Calu3 (cell line): ENCODE results near the gene OR6K3. TPM values are rescaled to one million over a fixed set of nuclear protein-coding genes. Genes with fewer than 3 reads are reported as not detected.

Experiments used
- BruUV-seq: library from RNA; stranded (reverse); fragments of 400-500 nt; replicated peaks from 2 replicates; lab custom pipeline; 2021; lab: Mats Ljungman, UMichigan
- CTCF ChIA-PET: fragments of 300-600 bp; sonication (Branson Sonifier 250); formaldehyde crosslinking; loops from one replicate; lab custom pipeline; 2022; ENCODE audit warnings: antibody characterized with exemption; lab: Charles Lee
- DNase-seq: peaks from one replicate; pipeline ENCODE4 v3.0.0; 2022
- H3K27ac Mint-ChIP-seq: one replicate; pipeline ENCODE4 v1.8.0; 2022; ENCODE audit warnings: mixed read lengths; ENCODE audit not compliant: unreplicated experiment
- H3K27me3 Mint-ChIP-seq: one replicate; pipeline ENCODE4 v1.8.0; 2022; ENCODE audit warnings: mixed read lengths; ENCODE audit not compliant: unreplicated experiment
- H3K36me3 Mint-ChIP-seq: one replicate; pipeline ENCODE4 v1.8.0; 2022; ENCODE audit warnings: mild to moderate bottlenecking, moderate library complexity, mixed read lengths; ENCODE audit not compliant: insufficient read depth, unreplicated experiment
- H3K4me1 Mint-ChIP-seq: one replicate; pipeline ENCODE4 v1.8.0; 2022; ENCODE audit warnings: mild to moderate bottlenecking, low read depth, mixed read lengths; ENCODE audit not compliant: unreplicated experiment
- H3K4me3 Mint-ChIP-seq: one replicate; pipeline ENCODE4 v1.8.0; 2022; ENCODE audit warnings: mild to moderate bottlenecking, low read depth, moderate library complexity, mixed read lengths; ENCODE audit not compliant: unreplicated experiment
- H3K9me3 Mint-ChIP-seq: one replicate; pipeline ENCODE4 v1.8.0; 2022; ENCODE audit warnings: low read depth, mixed read lengths; ENCODE audit not compliant: unreplicated experiment
- CTCF ChIP-seq: fragments of 200-600 bp; IDR thresholded peaks from one replicate; pipeline ENCODE4 v1.8.0; 2022; ENCODE audit warnings: antibody characterized with exemption; ENCODE audit not compliant: unreplicated experiment
- intact Hi-C: fragments of 100-400 bp; cut with micrococcal nuclease; formaldehyde crosslinking; loops from one replicate; pipeline ENCODE4 v1.10.0; 2022; ENCODE audit not compliant: unreplicated experiment
- total RNA-seq: library from RNA; stranded (reverse); gene quantifications from 2 replicates; pipeline ENCODE4 v1.2.3, GENCODE V29; 2022

Gene OR6K3
- total RNA-seq, 1 experiment from 2014 or later: not detected

GRCh38 chr1:158714754-158715153 lies 5.8 kb downstream of the OR6K3 start:
- no peak overlapping the region for H3K4me3 Mint-ChIP-seq
- no peak for DNase-seq
- no peaks in the 10 kb centered on the region for H3K27me3 Mint-ChIP-seq
- no peaks in the 10 kb centered on the region for H3K4me1 Mint-ChIP-seq
- BruUV-seq: no TSS peak
- H3K27ac Mint-ChIP-seq: no peak overlapping the region
- peaks cover 2% of the 10 kb centered on the region for H3K9me3 Mint-ChIP-seq
- CTCF ChIA-PET: no interaction called here
- no peaks in the 10 kb centered on the region for H3K36me3 Mint-ChIP-seq
- intact Hi-C loops: loop anchor here (10.0 kb wide), 1 partner anchor 360 kb away; the partner anchor contains the start of gene AIM2
- TF ChIP-seq CTCF: no peak

GRCh38 chr1:158711098-158711497 lies 9.4 kb downstream of the OR6K3 start:
- H3K36me3 Mint-ChIP-seq: no peaks in the 10 kb centered on the region
- peaks cover 2% of the 10 kb centered on the region for H3K9me3 Mint-ChIP-seq
- no peaks in the 10 kb centered on the region for H3K4me1 Mint-ChIP-seq
- TF ChIP-seq CTCF: no peak
- BruUV-seq: no TSS peak
- H3K4me3 Mint-ChIP-seq: no peak overlapping the region
- CTCF ChIA-PET: no interaction called here
- intact Hi-C loops: loop anchor here (10.0 kb wide), 1 partner anchor 364 kb away; the partner anchor contains the start of gene AIM2
- H3K27ac Mint-ChIP-seq: no peak overlapping the region
- no peaks in the 10 kb centered on the region for H3K27me3 Mint-ChIP-seq
- no peak for DNase-seq

DNA sequence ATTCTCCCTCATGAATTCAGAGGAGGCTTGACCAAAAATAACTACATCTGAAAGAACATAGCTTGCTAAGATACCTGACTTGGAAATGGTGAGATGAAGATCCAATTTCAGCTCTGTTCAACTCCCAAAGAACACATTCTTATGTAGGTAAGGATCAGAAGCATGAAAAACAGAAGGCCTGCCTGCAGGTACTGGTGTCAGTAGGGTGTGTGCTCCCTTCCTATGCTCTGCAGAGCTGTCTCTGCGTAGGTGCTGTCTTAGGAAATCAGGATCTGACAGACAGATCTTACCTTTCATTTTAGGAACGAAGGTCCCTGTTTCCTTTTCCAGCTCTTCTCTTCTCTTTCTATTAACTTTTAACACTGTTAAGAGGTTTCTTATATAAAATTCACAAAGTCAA lies 14.4 kb downstream of the OR6K3 start:
- no TSS peak for BruUV-seq
- CTCF ChIA-PET: no interaction called here

GRCh38 chr1:158700552-158700951 lies 20.0 kb downstream of the OR6K3 start, which contains the start of gene OR6K2:
OR6K2 (minus strand) TSS chr1:158700652; CDS start chr1:158700652, 0 bp downstream.
- H3K36me3 Mint-ChIP-seq: no peaks in the 10 kb centered on the region
- no peak within 1 kb of the TSS for H3K4me3 Mint-ChIP-seq
- no peaks in the 10 kb centered on the region for H3K4me1 Mint-ChIP-seq
- BruUV-seq: no TSS peak
- no peak for DNase-seq
- peaks cover 23% of the 10 kb centered on the region for H3K27me3 Mint-ChIP-seq
- H3K9me3 Mint-ChIP-seq: peaks cover 2% of the 10 kb centered on the region
- TF ChIP-seq CTCF: no peak
- intact Hi-C loops: no loop called here
- CTCF ChIA-PET: no interaction called here
- H3K27ac Mint-ChIP-seq: no peak within 1 kb of the TSS

More for the DNA sequence above, 14.4 kb downstream of the OR6K3 start:
- Mint-ChIP-seq H3K36me3 (no peaks in the 10 kb centered on the region), H3K4me1 (no peaks in the 10 kb centered on the region), H3K4me3 (no peak overlapping the region), H3K27me3 (no peaks in the 10 kb centered on the region), H3K27ac (no peak overlapping the region), H3K9me3 (no peaks in the 10 kb centered on the region)
- TF ChIP-seq CTCF: no peak
- DNase-seq: no peak
- intact Hi-C loops: no loop called here
